Rectal smooth muscle tissue (tissue), 1 donor: ENCODE measurements around the gene UVSSA.
"Not testable (repeated sequence)": the region's sequence is repeated elsewhere in the genome, so short reads cannot be mapped to it uniquely, and the experiment has no call there.

Experiments
- H3K27ac ChIP-seq: one replicate; pipeline ENCODE4 v1.7.0; 2013; ENCODE audit warnings: low read depth, low read length, inconsistent platforms
- H3K27me3 ChIP-seq: one replicate; pipeline ENCODE4 v1.7.0; 2013; ENCODE audit warnings: low read length; ENCODE audit not compliant: control insufficient read depth, insufficient read depth
- H3K36me3 ChIP-seq: one replicate; pipeline ENCODE4 v1.7.0; 2013; ENCODE audit warnings: low read length; ENCODE audit not compliant: control insufficient read depth, insufficient read depth
- H3K4me1 ChIP-seq: one replicate; pipeline ENCODE4 v1.7.0; 2013; ENCODE audit warnings: low read length; ENCODE audit not compliant: control insufficient read depth, insufficient read depth
- H3K4me3 ChIP-seq: one replicate; pipeline ENCODE4 v1.7.0; 2013; ENCODE audit warnings: low read length
- H3K9ac ChIP-seq: one replicate; pipeline ENCODE4 v1.7.0; 2013; ENCODE audit warnings: low read length

Gene UVSSA

DNA sequence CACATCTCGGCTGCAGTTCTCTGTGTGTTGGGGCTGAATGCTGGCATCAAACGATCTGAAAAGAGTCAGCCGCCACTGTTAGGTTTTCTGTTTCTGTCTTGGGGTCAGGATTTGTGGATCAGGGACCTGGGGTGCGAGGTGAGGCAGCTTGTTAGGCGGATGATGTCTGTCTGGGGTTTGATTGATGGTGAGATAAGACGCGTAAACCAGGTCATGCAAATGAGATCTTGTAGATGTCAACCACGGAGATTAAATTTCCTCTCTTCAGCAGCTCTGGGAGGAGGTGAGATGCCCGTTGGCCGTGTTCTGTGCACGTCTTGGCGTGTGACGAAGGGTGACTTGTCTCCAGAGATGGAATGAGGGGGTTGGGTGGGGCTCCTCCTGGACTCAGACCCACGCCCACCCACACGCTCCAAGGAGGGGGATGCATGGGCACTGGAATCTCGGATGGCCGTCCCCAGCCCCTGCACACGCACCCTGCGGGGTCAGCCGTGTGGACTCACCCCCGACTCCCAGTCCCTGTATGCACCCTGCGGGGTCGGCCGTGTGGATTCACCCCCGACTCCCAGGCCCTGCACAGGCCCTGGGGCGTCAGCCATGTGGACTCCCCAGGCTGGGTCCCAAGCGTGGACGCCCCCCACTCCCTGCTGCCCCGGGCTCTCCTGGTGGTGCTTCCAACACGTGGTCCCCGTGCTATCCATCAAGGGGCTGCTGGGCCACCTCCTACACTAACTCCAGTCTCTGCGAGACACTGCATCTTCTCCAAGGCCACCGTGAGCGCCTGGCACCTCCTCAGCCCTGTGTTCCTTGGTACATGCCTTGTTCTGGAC lies 16.0 kb upstream of the UVSSA start:
- Histone ChIP-seq H3K36me3 (peaks cover 23% of the 10 kb centered on the region), H3K27me3 (no peaks in the 10 kb centered on the region), H3K4me1 (no peaks in the 10 kb centered on the region), H3K9ac (no peak overlapping the region), H3K27ac (no peak overlapping the region), H3K4me3 (no peak overlapping the region)

DNA sequence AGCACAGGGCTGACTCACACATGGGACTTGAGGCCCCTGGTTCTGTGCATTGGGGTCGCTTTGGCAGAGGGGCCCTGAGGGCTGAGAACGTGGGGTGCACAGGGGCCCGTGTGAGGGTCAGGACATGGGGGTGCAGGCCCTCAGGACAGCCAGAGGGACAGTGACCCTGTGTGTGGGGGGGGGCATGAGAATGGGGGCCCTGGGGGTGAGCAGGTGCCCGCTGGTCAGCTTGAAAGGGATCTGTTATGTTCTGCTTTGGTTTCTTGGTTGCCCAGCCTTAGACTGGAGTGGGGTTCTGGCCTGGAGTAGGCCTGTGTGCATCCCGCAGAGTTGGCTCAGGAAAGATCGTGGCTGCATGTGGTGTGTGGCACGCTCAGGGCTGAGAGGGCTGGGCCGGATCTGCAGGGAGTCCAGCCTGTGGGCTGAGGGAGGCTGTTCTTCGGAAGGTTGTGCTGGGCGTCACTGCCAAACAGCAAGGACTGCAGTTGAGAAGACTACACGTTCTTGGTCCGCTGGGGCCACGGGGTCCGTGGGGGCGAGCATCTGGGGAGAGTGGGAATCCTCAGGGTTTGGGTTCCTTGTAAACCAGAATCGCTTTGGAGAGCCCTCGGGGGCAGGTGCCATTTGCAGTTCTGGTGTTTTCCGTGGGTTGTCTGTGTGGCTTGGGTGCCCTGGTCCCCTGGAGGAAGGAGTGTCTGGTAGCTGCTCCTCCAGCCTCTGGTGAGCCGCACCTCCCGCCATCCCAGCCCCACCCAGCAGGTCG lies 15.2 kb upstream of the UVSSA start:
- no peak overlapping the region for H3K9ac ChIP-seq
- H3K27me3 ChIP-seq = no peaks in the 10 kb centered on the region
- no peaks in the 10 kb centered on the region for H3K4me1 ChIP-seq
- no peak overlapping the region for H3K27ac ChIP-seq
- H3K36me3 ChIP-seq = peaks cover 30% of the 10 kb centered on the region
- H3K4me3 ChIP-seq = no peak overlapping the region

- Histone ChIP-seq H3K27ac (no peak overlapping the region), H3K27me3 (no peaks in the 10 kb centered on the region), H3K4me1 (no peaks in the 10 kb centered on the region), H3K9ac (no peak overlapping the region), H3K4me3 (no peak overlapping the region), H3K36me3 (peaks cover 39% of the 10 kb centered on the region)
These were observed 14.3 kb upstream of the UVSSA start for GRCh38 chr4:1332686-1333085.

- Histone ChIP-seq H3K9ac (no peak overlapping the region), H3K4me1 (no peaks in the 10 kb centered on the region), H3K27me3 (no peaks in the 10 kb centered on the region), H3K36me3 (peaks cover 41% of the 10 kb centered on the region), H3K27ac (no peak overlapping the region), H3K4me3 (no peak overlapping the region)
These were observed 13.8 kb upstream of the UVSSA start for GRCh38 chr4:1333256-1333655.

- H3K4me1 ChIP-seq, H3K27ac ChIP-seq, H3K27me3 ChIP-seq, H3K4me3 ChIP-seq, H3K9ac ChIP-seq: not testable (repeated sequence)
- H3K36me3 ChIP-seq = peaks cover 41% of the 10 kb centered on the region
These were observed 13.0 kb upstream of the UVSSA start for GRCh38 chr4:1333851-1334578.

DNA sequence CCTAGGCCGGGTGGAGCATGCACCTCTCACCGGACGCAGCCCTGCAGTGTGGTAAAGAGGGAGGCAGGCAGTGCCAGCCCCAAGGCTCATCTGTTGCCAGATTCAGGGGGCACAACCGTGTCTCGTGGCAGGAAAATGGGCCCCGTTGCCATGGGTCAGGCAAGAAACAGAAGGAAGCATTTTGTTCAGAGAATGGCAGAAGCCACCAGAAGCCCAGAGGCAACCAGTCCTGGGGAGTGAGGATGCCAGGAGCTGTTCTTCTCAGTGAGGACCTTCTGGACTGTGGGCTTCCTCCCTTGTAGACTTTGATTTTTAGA lies 12.5 kb upstream of the UVSSA start:
- no peaks in the 10 kb centered on the region for H3K27me3 ChIP-seq
- H3K4me1 ChIP-seq = no peaks in the 10 kb centered on the region
- H3K4me3 ChIP-seq = no peak overlapping the region
- H3K27ac ChIP-seq = no peak overlapping the region
- no peak overlapping the region for H3K9ac ChIP-seq
- peaks cover 45% of the 10 kb centered on the region for H3K36me3 ChIP-seq

DNA sequence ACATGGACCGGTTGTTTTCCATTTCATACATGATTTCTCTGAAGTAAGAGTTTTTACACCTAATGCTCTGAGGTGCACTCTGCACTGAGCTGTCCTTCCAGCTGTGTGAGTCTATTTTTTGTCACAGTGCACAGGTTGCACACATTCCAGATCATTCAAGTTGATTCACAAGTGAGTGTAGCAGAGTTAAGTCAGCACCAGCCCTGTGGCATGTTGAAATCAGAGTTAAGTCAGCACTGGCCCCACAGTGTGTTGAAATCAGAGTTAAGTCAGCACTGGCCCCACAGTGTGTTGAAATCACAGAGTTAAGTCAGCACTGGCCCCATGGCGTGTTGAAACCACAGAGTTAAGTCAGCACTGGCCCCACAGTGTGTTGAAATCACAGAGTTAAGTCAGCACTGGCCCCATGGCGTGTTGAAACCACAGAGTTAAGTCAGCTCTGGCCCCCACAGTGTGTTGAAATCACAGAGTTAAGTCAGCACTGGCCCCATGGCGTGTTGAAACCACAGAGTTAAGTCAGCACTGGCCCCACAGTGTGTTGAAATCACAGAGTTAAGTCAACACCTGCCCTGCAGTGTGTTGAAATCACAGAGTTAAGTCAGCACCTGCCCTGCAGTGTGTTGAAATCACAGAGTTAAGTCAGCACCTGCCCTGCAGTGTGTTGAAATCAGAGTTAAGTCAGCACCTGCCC lies 11.7 kb upstream of the UVSSA start:
- not testable (repeated sequence) for H3K9ac ChIP-seq, H3K27ac ChIP-seq
- H3K36me3 ChIP-seq = peaks cover 51% of the 10 kb centered on the region

DNA sequence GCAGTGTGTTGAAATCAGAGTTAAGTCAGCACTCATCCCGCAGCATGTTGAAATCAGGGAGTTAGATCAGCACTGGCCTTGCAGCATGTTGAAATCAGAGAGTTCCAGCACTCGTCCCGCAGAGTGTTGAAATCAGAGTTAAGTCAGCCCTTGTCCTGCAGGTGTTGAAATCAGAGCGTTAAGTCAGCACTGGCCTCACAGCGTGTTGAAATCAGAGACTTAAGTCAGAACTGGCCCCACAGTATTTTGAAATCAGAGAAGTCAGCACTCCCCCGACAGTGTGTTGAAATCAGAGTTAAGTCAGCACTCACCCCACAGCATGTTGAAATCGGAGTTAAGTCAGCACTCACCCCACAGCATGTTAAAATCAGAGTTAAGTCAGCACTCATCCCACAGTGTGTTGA lies 10.9 kb upstream of the UVSSA start:
- H3K4me3 ChIP-seq = no peak overlapping the region
- H3K9ac ChIP-seq = no peak overlapping the region
- H3K4me1 ChIP-seq = no peaks in the 10 kb centered on the region
- H3K27ac ChIP-seq = no peak overlapping the region
- H3K27me3 ChIP-seq = no peaks in the 10 kb centered on the region
- peaks cover 55% of the 10 kb centered on the region for H3K36me3 ChIP-seq

More for the DNA sequence above, 11.7 kb upstream of the UVSSA start:
- not testable (repeated sequence) for H3K27me3 ChIP-seq, H3K4me3 ChIP-seq, H3K4me1 ChIP-seq

- Histone ChIP-seq H3K36me3 (peaks cover 55% of the 10 kb centered on the region), H3K9ac (no peak overlapping the region)
These were observed 9.6 kb upstream of the UVSSA start for GRCh38 chr4:1337376-1337831.

GRCh38 chr4:1337951-1338751 lies 8.9 kb upstream of the UVSSA start:
- Histone ChIP-seq H3K4me3 (no peak overlapping the region), H3K9ac (no peak overlapping the region), H3K27me3 (no peaks in the 10 kb centered on the region), H3K27ac (no peak overlapping the region), H3K4me1 (no peaks in the 10 kb centered on the region), H3K36me3 (peaks cover 52% of the 10 kb centered on the region)

More at GRCh38 chr4:1337376-1337831, 9.6 kb upstream of the UVSSA start:
- H3K4me1 ChIP-seq = no peaks in the 10 kb centered on the region
- H3K27me3 ChIP-seq = no peaks in the 10 kb centered on the region
- H3K4me3 ChIP-seq = no peak overlapping the region
- H3K27ac ChIP-seq = no peak overlapping the region

DNA sequence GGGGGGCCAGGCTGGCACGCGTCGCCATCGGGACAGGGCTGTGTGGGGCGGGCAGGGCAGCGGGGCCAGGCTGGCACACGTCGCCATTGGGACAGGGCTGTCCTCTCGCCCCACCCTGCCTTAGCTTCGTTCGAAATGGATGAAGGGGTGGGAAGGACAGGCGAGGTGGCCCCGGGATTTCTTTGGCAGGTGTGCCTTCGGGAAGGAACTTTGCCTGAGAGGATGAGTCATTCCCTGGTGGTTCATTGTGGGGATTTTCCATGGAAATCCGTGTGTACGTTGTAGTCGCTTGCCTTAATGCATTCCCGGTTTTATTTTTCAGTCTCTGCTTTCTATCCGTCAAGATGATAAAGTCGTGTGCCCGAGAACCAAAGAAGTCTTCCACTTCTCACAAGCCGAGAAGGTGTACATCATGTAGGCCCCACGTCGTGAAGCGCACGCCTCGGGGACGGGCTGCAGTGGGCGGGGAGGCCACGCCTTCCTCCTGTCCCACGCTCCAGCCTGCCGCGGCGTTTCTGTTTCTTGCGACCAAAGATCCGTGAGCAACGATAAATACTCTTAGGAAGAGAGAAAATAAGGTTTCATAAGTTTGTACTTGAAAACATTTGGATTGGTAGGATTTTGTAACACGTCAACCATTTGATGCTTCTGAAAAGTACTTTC lies 8.1 kb upstream of the UVSSA start:
- H3K4me3 ChIP-seq = no peak overlapping the region
- H3K27ac ChIP-seq = no peak overlapping the region
- H3K27me3 ChIP-seq = no peaks in the 10 kb centered on the region
- H3K4me1 ChIP-seq = no peaks in the 10 kb centered on the region
- peaks cover 52% of the 10 kb centered on the region for H3K36me3 ChIP-seq
- no peak overlapping the region for H3K9ac ChIP-seq
